HG02678 (cell line): ENCODE measurements around the gene CYCS.

Experiments used
- ATAC-seq: cut with Tn5 transposase; IDR thresholded peaks from one replicate; pipeline ENCODE4 v1.9.1; 2021; ENCODE audit warnings: mild to moderate bottlenecking, moderate library complexity; ENCODE audit not compliant: unreplicated experiment

Gene CYCS

GRCh38 chr7:25075459-25075858 lies 49.6 kb downstream of the CYCS start:
- ATAC-seq, result no peak

- no peak for ATAC-seq
Observed at GRCh38 chr7:25073451-25073850, 51.6 kb downstream of the CYCS start.
